WTC11 (cell line): ENCODE results near the gene ALG11. TPM values are rescaled to one million over a fixed set of nuclear protein-coding genes. Genes with fewer than 3 reads are reported as not detected.

Experiments
- ATAC-seq: fragments of 200-7000 bp; cut with Tn5 transposase; 2 replicates; pipeline ENCODE4 v1.10.0; 2021; ENCODE audit warnings: mild to moderate bottlenecking, moderate library complexity
- CTCF ChIA-PET: fragments of 300-600 bp; sonication (Branson Sonifier 250); formaldehyde crosslinking; loops from one replicate; lab custom pipeline; 2021; ENCODE audit warnings: antibody characterized with exemption; lab: Charles Lee
- POLR2A ChIA-PET: fragments of 350-600 bp; sonication (Branson Sonifier 250); formaldehyde crosslinking; loops from one replicate; lab custom pipeline; 2021; ENCODE audit warnings: antibody characterized with exemption; lab: Charles Lee
- DNase-seq: peaks from one replicate; pipeline ENCODE4 v3.0.0; 2021; ENCODE audit warnings: low spot score
- H3K27ac Mint-ChIP-seq: 2 replicates; pipeline ENCODE4 v1.8.0; 2021; ENCODE audit warnings: mixed read lengths
- H3K27me3 Mint-ChIP-seq: 2 replicates; pipeline ENCODE4 v1.8.0; 2021; ENCODE audit warnings: low read depth, mild to moderate bottlenecking, moderate library complexity, mixed read lengths
- H3K36me3 Mint-ChIP-seq: 2 replicates; pipeline ENCODE4 v1.8.0; 2021; ENCODE audit warnings: mixed read lengths
- H3K4me1 Mint-ChIP-seq: 2 replicates; pipeline ENCODE4 v1.8.0; 2022; ENCODE audit warnings: mixed read lengths
- H3K4me3 Mint-ChIP-seq: 2 replicates; pipeline ENCODE4 v1.8.0; 2021; ENCODE audit warnings: mild to moderate bottlenecking, moderate library complexity, mixed read lengths
- H3K9me3 Mint-ChIP-seq: 2 replicates; pipeline ENCODE4 v1.8.0; 2021; ENCODE audit warnings: mixed read lengths
- ELF4 ChIP-seq: sonication (generic); formaldehyde crosslinking; IDR thresholded peaks from 2 replicates; pipeline ENCODE4 v1.8.1; 2022; ENCODE audit warnings: low read depth, mild to moderate bottlenecking, moderate library complexity, missing genetic modification reagents
- ETV6 ChIP-seq: sonication (generic); formaldehyde crosslinking; IDR thresholded peaks from 2 replicates; pipeline ENCODE4 v1.8.1; 2022; ENCODE audit warnings: mild to moderate bottlenecking, missing genetic modification reagents
- FOXK1 ChIP-seq: sonication (generic); formaldehyde crosslinking; IDR thresholded peaks from 2 replicates; pipeline ENCODE4 v1.8.0; 2022; ENCODE audit warnings: mild to moderate bottlenecking, moderate library complexity, missing genetic modification reagents
- GRHL2 ChIP-seq: fragments of 250-450 bp; sonication (Bioruptor Pico); IDR thresholded peaks from 2 replicates; pipeline ENCODE4 v1.8.0; 2022; ENCODE audit warnings: mild to moderate bottlenecking, moderate library complexity; ENCODE audit not compliant: insufficient replicate concordance, severe bottlenecking
- IRF2 ChIP-seq: sonication (generic); formaldehyde crosslinking; IDR thresholded peaks from 2 replicates; pipeline ENCODE4 v1.8.0; 2022; ENCODE audit warnings: low read depth, missing genetic modification reagents, borderline replicate concordance
- NFATC4 ChIP-seq: fragments of 250-450 bp; sonication (Bioruptor Pico); IDR thresholded peaks from 2 replicates; pipeline ENCODE4 v1.9.0; 2021; ENCODE audit warnings: mild to moderate bottlenecking
- NFE2L1 ChIP-seq: sonication (generic); formaldehyde crosslinking; IDR thresholded peaks from 2 replicates; pipeline ENCODE4 v1.8.1; 2023; ENCODE audit warnings: missing genetic modification reagents
- PRRX2 ChIP-seq: fragments of 250-450 bp; sonication (Bioruptor Pico); IDR thresholded peaks from 2 replicates; pipeline ENCODE4 v1.8.0; 2021; ENCODE audit warnings: mild to moderate bottlenecking
- RORB ChIP-seq: fragments of 250-450 bp; sonication (Bioruptor Pico); IDR thresholded peaks from 2 replicates; pipeline ENCODE4 v1.9.0; 2021; ENCODE audit warnings: mild to moderate bottlenecking
- SMAD3 ChIP-seq: sonication (generic); formaldehyde crosslinking; IDR thresholded peaks from 2 replicates; pipeline ENCODE4 v1.8.0; 2022; ENCODE audit warnings: missing genetic modification reagents, mild to moderate bottlenecking, borderline replicate concordance
- SP1 ChIP-seq: sonication (generic); formaldehyde crosslinking; conservative IDR thresholded peaks from 2 replicates; pipeline ENCODE4 v1.8.1; 2022; ENCODE audit warnings: missing genetic modification reagents
- ZNF121 ChIP-seq: sonication (generic); formaldehyde crosslinking; IDR thresholded peaks from 2 replicates; pipeline ENCODE4 v1.8.0; 2023; ENCODE audit warnings: missing genetic modification reagents
- ZNF423 ChIP-seq: fragments of 250-450 bp; sonication (Bioruptor Pico); IDR thresholded peaks from 2 replicates; pipeline ENCODE4 v2.1.2; 2022; ENCODE audit warnings: mild to moderate bottlenecking, moderate library complexity
- total RNA-seq: library from RNA; stranded (reverse); gene quantifications from 3 replicates; pipeline ENCODE4 v1.2.3, GENCODE V29; 2021
- TF ChIP-seq, protein P1 (sequence below): sonication (generic); formaldehyde crosslinking; IDR thresholded peaks from 2 replicates; pipeline ENCODE4 v1.8.1; 2023; ENCODE audit warnings: mild to moderate bottlenecking, missing genetic modification reagents
- TF ChIP-seq, protein P2 (sequence below): fragments of 200-600 bp; IDR thresholded peaks from 2 replicates; pipeline ENCODE4 v1.8.0; 2022; ENCODE audit warnings: antibody characterized with exemption
- TF ChIP-seq, protein P3 (sequence below): sonication (generic); formaldehyde crosslinking; IDR thresholded peaks from 2 replicates; pipeline ENCODE4 v1.8.1; 2022; ENCODE audit warnings: mild to moderate bottlenecking, missing genetic modification reagents, moderate library complexity, borderline replicate concordance
- TF ChIP-seq, protein P4 (sequence below): fragments of 250-450 bp; sonication (Bioruptor Pico); conservative IDR thresholded peaks from 2 replicates; pipeline ENCODE4 v1.9.0; 2021; ENCODE audit warnings: mild to moderate bottlenecking
- TF ChIP-seq, protein P5 (sequence below): sonication (generic); formaldehyde crosslinking; IDR thresholded peaks from 2 replicates; pipeline ENCODE4 v1.8.1; 2022; ENCODE audit warnings: missing genetic modification reagents, borderline replicate concordance
- TF ChIP-seq, protein P6 (sequence below): sonication (generic); formaldehyde crosslinking; IDR thresholded peaks from 2 replicates; pipeline ENCODE4 v1.8.0; 2022; ENCODE audit warnings: mild to moderate bottlenecking, missing genetic modification reagents
- TF ChIP-seq, protein P7 (sequence below): sonication (generic); formaldehyde crosslinking; IDR thresholded peaks from 2 replicates; pipeline ENCODE4 v1.8.1; 2022; ENCODE audit warnings: low read depth, mild to moderate bottlenecking, moderate library complexity, missing genetic modification reagents, borderline replicate concordance
- TF ChIP-seq, protein P8 (sequence below): fragments of 250-450 bp; sonication (Bioruptor Pico); IDR thresholded peaks from 2 replicates; pipeline ENCODE4 v1.9.0; 2021; ENCODE audit warnings: mild to moderate bottlenecking

ALG11 gene
- total RNA-seq, 1 experiment from 2014 or later, result 40.6 TPM

DNA sequence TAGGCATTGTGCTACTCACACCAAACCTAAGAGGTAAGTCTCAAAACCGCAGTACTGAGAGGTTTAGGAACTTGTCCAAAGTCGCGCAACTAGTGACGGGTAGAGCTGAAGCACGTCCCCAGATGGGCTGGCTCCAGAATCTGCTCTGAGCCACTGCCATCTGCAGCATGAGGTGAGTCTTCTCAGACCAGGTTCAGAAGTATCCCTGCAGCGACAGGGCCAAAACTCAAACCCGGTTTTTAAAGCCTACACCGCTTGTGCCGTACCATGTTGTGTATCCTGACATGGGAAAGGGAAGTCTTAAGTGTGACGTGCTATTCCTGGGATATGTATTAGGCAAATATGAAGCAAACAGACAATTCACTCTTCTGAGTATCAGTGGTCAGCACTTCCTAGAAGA, 46.0 kb upstream of the ALG11 start (continued):
- TF ChIP-seq, protein P1, sequence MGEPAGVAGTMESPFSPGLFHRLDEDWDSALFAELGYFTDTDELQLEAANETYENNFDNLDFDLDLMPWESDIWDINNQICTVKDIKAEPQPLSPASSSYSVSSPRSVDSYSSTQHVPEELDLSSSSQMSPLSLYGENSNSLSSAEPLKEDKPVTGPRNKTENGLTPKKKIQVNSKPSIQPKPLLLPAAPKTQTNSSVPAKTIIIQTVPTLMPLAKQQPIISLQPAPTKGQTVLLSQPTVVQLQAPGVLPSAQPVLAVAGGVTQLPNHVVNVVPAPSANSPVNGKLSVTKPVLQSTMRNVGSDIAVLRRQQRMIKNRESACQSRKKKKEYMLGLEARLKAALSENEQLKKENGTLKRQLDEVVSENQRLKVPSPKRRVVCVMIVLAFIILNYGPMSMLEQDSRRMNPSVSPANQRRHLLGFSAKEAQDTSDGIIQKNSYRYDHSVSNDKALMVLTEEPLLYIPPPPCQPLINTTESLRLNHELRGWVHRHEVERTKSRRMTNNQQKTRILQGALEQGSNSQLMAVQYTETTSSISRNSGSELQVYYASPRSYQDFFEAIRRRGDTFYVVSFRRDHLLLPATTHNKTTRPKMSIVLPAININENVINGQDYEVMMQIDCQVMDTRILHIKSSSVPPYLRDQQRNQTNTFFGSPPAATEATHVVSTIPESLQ (CRISPR knock-in tag), result no peak
- TF ChIP-seq RORB (CRISPR knock-in tag) (no peak), PRRX2 (no peak), NFE2L1 (CRISPR knock-in tag) (no peak), SMAD3 (no peak), ETV6 (CRISPR knock-in tag) (no peak), GRHL2 (CRISPR knock-in tag) (no peak)
- TF ChIP-seq, protein P2, sequence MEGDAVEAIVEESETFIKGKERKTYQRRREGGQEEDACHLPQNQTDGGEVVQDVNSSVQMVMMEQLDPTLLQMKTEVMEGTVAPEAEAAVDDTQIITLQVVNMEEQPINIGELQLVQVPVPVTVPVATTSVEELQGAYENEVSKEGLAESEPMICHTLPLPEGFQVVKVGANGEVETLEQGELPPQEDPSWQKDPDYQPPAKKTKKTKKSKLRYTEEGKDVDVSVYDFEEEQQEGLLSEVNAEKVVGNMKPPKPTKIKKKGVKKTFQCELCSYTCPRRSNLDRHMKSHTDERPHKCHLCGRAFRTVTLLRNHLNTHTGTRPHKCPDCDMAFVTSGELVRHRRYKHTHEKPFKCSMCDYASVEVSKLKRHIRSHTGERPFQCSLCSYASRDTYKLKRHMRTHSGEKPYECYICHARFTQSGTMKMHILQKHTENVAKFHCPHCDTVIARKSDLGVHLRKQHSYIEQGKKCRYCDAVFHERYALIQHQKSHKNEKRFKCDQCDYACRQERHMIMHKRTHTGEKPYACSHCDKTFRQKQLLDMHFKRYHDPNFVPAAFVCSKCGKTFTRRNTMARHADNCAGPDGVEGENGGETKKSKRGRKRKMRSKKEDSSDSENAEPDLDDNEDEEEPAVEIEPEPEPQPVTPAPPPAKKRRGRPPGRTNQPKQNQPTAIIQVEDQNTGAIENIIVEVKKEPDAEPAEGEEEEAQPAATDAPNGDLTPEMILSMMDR, result no peak
- TF ChIP-seq, protein P3, sequence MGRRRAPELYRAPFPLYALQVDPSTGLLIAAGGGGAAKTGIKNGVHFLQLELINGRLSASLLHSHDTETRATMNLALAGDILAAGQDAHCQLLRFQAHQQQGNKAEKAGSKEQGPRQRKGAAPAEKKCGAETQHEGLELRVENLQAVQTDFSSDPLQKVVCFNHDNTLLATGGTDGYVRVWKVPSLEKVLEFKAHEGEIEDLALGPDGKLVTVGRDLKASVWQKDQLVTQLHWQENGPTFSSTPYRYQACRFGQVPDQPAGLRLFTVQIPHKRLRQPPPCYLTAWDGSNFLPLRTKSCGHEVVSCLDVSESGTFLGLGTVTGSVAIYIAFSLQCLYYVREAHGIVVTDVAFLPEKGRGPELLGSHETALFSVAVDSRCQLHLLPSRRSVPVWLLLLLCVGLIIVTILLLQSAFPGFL (CRISPR knock-in tag), result no peak

DNA sequence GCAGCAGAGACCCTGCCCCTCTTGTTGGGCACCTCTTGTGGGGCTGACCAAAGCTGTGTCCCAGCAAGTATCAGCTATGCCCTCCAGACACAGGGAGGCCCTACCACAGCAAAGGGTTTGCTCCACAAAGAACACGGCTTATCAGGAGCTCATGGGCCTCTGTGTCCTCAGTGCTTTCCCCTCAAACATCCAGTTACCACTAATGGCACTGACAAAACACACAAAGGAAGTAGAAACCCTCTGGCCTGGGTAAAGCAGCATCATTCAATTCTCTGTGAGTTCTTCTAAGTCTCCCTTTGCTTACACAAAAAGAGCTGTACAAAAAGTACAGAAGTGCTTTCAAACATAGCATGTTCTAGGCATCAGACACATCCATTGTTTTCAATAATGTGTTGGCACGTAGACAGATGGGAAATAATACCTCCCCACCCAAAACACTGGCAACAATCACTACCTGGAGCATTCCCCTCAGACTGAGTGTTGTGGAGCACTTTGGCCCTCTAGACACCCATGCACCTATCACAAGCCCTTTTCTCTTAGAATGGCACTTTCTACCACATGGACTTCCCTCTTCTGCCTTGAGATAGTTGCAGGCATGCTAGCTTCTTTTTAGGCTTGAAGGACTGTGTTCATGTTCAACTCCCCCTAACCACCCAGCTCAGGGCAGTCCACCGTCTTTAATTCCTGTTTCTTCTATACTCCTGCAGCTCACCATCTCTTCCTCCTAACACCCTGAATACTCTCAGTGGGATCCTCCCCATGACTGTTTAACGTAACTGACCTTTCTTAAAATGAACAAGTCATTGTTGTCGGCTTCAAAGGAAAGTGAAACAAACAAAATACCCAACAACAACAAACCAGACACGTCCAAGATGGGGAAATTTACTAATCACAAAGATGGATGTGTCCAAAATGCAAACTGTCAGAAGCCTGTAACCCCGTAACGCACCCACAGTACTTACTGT, 44.4 kb upstream of the ALG11 start:
- Mint-ChIP-seq H3K4me3 (no peak overlapping the region), H3K4me1 (no peaks in the 10 kb centered on the region), H3K27me3 (no peaks in the 10 kb centered on the region), H3K36me3 (no peaks in the 10 kb centered on the region), H3K9me3 (no peaks in the 10 kb centered on the region), H3K27ac (no peak overlapping the region; the same call in 1 of the 2 replicates)
- DNase-seq (no peak), ATAC-seq (no peak)
- ChIA-PET POLR2A (no interaction called here), CTCF (interaction anchor here (0.8 to 4.5 kb wide), 2 partner anchors 9 to 160 kb away, joined by 10 to 16 read pairs; partner anchors contain the start of gene NEK5)
- no peak for TF ChIP-seq ZNF423 (CRISPR knock-in tag)
- no peak for TF ChIP-seq FOXK1 (CRISPR knock-in tag)
- TF ChIP-seq RORB (CRISPR knock-in tag), result no peak
- TF ChIP-seq NFATC4, result no peak
- no peak for TF ChIP-seq IRF2
- TF ChIP-seq, protein P4, sequence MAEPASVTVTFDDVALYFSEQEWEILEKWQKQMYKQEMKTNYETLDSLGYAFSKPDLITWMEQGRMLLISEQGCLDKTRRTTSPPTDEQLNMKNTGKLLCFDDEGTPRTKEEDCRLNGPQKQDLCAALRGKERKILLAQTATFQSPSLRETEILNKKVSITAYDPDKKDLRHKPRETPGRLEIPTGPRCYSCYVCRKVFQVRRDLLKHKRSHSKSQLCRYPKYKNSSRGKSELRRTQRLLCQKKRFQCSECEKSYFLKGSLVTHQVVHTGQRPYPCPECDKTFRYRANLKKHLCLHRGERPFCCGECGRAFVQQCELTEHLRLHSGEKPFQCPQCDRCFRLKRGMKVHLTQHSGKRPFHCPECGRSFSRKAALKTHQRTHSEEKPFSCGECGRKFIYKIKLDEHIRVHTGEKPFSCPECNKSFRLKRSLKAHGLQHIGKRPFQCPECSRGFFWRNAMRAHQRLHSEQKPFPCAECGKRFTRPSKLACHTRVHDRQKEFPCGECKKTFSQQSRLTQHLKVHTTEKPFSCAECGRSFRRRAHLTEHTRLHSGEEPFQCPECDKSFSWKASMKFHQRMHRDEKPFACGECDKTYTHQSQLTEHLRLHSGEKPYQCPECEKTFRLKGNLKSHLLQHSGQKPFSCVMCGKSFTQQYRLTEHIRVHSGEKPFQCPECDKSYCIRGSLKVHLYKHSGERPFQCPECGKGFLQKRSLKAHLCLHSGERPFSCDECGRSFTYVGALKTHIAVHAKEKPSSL (CRISPR knock-in tag), result no peak
- no peak for TF ChIP-seq NFE2L1 (CRISPR knock-in tag)
- no peak for TF ChIP-seq ELF4
- no peak for TF ChIP-seq SP1
- TF ChIP-seq, protein P5, sequence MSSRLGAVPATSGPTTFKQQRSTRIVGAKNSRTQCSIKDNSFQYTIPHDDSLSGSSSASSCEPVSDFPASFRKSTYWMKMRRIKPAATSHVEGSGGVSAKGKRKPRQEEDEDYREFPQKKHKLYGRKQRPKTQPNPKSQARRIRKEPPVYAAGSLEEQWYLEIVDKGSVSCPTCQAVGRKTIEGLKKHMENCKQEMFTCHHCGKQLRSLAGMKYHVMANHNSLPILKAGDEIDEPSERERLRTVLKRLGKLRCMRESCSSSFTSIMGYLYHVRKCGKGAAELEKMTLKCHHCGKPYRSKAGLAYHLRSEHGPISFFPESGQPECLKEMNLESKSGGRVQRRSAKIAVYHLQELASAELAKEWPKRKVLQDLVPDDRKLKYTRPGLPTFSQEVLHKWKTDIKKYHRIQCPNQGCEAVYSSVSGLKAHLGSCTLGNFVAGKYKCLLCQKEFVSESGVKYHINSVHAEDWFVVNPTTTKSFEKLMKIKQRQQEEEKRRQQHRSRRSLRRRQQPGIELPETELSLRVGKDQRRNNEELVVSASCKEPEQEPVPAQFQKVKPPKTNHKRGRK (CRISPR knock-in tag), result no peak
- TF ChIP-seq, protein P6, sequence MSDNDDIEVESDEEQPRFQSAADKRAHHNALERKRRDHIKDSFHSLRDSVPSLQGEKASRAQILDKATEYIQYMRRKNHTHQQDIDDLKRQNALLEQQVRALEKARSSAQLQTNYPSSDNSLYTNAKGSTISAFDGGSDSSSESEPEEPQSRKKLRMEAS (CRISPR knock-in tag), result no peak
- TF ChIP-seq, protein P7, sequence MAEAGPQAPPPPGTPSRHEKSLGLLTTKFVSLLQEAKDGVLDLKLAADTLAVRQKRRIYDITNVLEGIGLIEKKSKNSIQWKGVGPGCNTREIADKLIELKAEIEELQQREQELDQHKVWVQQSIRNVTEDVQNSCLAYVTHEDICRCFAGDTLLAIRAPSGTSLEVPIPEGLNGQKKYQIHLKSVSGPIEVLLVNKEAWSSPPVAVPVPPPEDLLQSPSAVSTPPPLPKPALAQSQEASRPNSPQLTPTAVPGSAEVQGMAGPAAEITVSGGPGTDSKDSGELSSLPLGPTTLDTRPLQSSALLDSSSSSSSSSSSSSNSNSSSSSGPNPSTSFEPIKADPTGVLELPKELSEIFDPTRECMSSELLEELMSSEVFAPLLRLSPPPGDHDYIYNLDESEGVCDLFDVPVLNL (CRISPR knock-in tag), result no peak
- TF ChIP-seq, protein P8, sequence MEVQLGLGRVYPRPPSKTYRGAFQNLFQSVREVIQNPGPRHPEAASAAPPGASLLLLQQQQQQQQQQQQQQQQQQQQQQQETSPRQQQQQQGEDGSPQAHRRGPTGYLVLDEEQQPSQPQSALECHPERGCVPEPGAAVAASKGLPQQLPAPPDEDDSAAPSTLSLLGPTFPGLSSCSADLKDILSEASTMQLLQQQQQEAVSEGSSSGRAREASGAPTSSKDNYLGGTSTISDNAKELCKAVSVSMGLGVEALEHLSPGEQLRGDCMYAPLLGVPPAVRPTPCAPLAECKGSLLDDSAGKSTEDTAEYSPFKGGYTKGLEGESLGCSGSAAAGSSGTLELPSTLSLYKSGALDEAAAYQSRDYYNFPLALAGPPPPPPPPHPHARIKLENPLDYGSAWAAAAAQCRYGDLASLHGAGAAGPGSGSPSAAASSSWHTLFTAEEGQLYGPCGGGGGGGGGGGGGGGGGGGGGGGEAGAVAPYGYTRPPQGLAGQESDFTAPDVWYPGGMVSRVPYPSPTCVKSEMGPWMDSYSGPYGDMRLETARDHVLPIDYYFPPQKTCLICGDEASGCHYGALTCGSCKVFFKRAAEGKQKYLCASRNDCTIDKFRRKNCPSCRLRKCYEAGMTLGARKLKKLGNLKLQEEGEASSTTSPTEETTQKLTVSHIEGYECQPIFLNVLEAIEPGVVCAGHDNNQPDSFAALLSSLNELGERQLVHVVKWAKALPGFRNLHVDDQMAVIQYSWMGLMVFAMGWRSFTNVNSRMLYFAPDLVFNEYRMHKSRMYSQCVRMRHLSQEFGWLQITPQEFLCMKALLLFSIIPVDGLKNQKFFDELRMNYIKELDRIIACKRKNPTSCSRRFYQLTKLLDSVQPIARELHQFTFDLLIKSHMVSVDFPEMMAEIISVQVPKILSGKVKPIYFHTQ, result no peak
- no peak for TF ChIP-seq ZNF121 (CRISPR knock-in tag)
